Measurements from ENCODE around the gene ARL15.
"Not testable (repeated sequence)": the region's sequence is repeated elsewhere in the genome, so short reads cannot be mapped to it uniquely, and the experiment has no call there.

The ARL15 gene

GRCh38 chr5:54310433-54311175 is at the start of gene ARL15:
TSS of gene ARL15 (minus strand) at chr5:54310573.
- in situ Hi-C loops (cut with MboI; ENCODE audit: low sequenced_read_pairs), result no loop called here

DNA sequence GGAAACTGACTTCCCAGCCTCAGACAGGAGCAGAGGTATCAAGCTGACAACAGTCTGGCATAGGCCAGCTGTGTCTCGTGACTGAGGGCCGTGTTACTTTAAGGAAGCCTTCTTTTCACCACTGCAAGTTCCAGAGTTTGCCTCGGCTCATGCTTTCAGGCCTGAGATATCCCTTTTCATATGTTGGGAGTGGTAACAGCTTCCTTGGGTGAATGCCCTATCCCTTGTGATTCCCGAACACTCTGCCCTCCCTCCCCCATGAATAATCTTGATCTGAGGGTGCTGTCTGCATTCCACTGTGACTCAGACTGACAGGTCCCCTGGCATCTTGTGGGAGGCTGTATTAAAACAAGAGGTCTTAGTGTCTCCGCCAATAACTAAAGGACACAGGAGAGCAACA is 49.7 kb upstream of the ARL15 start:
- in situ Hi-C loops (cut with MboI; ENCODE audit: low sequenced_read_pairs), result no loop called here

DNA sequence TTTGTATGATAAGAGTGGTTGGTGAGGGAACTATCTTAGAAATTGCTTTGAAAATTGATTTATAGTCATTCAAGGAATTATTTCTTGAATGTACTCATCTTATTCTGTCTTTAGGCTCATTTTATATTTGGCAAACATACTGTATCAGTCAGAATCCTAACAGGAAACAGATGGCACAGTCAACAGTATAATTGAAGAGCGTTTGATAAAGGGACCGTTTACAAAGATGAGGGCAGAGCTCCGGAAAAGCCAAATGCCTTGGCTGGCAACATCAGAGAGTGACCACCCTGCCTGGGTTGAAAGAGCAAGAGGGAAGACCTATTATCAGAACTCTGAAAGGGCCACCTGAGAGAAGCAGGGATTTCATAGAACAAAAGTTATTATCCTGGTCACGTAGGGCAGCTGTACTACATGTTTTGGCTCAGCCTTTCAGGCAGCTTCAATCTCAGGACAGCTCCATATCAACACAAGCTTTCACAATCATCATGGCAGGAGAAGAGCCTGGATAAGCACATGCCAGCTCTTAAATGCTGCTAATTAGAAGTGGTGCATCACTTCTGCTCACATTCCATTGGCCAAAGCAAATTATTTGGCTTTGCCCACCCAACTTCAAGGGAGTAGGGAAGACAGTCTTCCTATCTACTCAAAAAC is 47.2 kb upstream of the ARL15 start:
- in situ Hi-C loops (cut with MboI; ENCODE audit: low sequenced_read_pairs), result no loop called here

GRCh38 chr5:54353933-54354564 is 43.7 kb upstream of the ARL15 start:
- in situ Hi-C loops (cut with MboI; ENCODE audit: low sequenced_read_pairs), result not testable (repeated sequence)

GRCh38 chr5:54352580-54352979 is 42.2 kb upstream of the ARL15 start:
- in situ Hi-C loops (cut with MboI; ENCODE audit: low sequenced_read_pairs), result not testable (repeated sequence)

DNA sequence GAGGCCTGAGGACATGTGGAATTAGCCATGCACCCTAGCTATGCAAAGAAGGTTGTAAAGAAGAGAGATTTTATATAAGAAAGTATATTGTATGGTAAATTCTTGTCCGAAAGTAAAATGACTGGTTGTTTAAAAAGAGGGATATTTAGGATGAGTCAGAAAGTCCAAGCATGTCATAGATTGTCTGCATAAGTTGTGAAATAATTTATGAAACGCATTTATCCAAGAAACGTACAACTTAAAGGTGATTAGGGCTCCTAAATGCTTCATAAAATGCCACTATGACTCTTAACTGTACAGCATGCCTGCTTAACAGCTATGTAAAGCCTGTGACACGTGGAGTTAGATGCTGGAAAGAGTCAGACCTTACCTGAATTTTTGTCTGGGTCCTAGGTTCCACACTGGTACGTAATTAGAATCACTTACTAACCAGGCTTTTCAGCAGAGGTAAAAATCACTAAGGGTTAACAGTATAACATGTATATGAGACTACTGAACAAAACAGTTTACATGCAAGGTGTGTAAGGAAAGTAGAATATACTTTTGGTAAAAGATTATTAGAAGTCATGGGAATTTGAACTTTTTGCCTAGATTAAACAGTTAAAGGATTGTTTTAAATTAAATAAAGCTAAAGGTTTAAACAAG is 37.0 kb upstream of the ARL15 start:
- in situ Hi-C loops (cut with MboI; ENCODE audit: low sequenced_read_pairs), result no loop called here

- in situ Hi-C loops (cut with MboI; ENCODE audit: low sequenced_read_pairs), result no loop called here
Measured at GRCh38 chr5:54344653-54345052, 34.3 kb upstream of the ARL15 start.

DNA sequence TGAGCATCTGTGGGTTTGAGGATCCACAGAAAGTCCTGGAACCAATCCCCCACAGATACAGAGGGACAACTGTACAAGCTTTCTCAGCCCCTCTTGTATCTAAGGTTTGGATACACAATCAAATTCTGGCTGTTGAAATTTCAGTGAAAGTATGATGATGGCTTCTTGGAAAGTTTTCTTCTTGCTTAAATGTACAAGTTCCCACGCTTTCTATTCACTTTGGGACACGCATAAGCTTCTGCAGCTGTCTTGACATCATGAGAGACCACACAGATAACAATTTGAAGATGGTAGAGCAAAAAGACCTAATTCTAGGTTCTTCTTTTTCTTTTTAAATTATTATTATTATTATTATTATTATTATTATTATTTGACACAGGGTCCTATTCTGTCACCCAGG is 31.6 kb upstream of the ARL15 start:
- in situ Hi-C loops (cut with MboI; ENCODE audit: low sequenced_read_pairs), result no loop called here

- in situ Hi-C loops (cut with MboI; ENCODE audit: low sequenced_read_pairs), result no loop called here
Measured at GRCh38 chr5:54337523-54337922, 27.1 kb upstream of the ARL15 start.

DNA sequence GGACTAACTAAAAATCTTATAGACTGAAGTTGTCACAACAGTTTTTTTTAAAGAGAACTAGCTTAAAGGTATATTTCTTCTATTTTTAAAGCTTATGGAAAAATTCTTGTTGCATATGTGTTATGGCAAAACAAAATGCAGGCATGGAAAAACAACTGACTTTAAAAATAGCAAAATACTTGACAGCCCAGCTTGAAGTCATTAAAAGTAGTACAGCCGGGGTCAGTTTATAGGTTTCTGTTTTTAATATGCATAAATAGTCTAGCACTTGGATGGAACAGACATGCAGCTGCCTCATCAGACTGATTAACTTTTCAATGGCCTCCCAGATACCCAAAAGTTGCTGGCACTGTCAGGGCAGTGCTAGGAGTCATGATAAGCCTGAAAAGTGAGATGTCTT is 22.3 kb upstream of the ARL15 start:
- in situ Hi-C loops (cut with MboI; ENCODE audit: low sequenced_read_pairs), result no loop called here

DNA sequence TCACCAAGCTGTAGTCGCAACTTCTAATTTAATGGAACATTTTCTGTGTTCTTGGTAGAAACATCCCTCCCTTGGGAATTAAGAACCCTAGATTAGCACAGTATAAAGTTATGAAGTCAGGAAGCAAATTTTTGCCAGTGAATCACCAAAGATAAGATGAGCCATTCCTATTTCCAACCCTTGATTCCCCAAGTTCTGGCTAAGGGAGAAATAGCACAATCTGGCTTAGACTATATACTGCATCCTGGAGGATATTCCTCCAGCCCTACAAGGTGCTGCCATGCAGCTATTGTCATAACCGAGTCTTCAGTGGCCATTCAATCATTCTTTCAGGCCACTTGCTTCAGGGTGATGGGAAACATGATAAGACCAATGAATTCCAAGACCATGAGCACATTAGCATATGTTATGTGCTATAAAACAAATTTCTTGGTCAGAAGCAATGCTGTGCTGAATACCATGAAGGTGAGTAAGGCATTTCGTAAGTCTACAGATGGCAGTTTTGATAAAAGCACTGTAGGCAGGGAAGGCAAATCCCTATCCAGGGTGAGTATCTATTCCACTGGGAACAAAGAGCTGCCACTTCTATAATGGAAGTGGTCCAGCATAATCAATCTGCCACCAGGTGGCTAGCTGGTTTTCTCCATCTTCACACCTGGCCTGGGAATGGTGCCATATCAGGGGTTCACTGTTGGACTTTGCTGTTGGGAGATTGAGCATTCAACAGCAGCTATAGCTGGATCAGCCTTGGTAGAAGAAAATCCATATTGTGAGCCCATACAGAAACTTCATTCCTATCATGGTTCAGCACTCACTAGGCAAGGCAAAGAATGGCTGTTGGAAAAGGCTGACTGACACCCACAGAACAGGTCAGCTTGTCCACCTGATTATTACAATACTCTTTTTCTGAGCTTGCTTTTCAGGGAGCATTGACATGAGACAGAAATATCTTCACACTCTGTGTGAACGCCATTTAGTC is 19.6 kb upstream of the ARL15 start:
- in situ Hi-C loops (cut with MboI; ENCODE audit: low sequenced_read_pairs), result no loop called here

DNA sequence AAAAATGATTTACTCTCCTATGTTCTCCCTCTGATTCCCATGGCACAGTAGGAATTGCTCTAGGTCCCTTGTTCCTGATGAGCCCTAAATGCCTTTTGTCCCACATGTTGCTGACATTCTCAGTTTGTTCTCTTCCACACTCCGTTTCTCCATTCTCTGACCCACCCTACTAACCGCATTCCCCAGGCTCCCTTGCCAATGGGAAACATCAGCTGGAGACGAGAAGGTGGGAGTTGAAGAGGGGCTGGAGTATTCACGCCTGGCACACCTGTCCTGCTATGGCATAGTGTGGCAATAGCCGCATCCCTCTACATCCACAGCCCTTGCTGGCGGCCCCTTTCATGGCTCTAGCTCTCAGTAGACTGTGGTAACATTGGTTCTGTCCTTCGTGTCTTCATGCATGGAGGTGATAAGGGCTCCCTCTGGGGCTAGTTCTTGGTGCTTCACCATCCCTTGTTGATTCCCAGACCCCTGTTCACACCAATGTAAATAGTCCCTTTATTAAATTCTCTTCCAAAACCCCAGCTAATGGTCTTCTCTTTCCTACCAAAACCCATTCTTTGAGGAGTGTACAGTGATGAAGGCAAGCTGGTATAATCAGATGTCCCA is 16.4 kb upstream of the ARL15 start:
- in situ Hi-C loops (cut with MboI; ENCODE audit: low sequenced_read_pairs), result no loop called here

DNA sequence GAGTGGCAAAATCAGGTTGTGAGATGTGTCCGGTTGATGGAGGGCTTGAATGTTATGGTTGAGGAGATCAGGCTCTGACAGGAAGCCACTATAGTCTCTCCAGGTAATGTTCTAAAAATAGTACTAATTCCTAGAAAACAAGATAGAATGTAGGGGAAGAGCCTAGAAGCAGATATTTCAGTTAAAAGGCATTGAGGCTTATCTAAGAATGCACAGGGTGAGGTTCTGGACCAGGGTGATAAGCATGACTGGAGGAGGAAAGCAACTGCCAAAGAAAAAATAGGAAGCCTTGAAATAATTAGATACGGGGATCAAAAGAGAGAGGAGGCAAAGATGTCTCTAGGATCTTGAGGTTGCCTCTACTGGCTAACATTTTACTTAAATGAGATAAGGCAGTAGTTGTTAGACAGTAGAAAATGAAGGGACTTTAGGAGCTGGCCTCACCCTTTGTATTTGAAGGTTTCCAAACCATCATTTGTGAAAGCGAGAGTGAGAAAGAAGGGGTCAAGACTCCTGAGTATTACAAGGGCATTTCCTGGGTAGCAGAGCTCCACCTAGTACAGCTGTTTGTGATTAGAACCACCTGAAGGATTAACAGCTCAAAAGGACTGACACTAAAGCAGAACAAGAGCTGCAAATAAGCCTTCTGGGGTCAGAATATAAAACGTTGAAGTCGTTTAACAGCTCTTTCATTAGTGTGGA is 15.4 kb upstream of the ARL15 start:
- in situ Hi-C loops (cut with MboI; ENCODE audit: low sequenced_read_pairs), result no loop called here

DNA sequence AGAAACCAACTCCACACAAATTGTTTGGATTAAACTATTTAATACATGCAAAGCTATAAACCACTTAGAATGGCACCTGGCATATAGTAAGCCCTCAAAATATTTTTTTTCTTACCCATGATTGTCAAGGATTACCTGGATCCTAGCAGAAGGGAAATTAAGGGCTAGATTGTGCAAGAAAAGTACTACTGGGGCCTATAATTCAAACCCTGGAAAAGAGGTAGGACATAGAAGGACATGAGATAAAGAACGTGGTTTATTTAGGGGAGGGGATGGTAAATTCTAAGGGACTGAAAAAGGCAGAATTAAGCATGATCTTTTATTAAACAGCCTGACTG is 14.9 kb upstream of the ARL15 start:
- in situ Hi-C loops (cut with MboI; ENCODE audit: low sequenced_read_pairs), result no loop called here

- in situ Hi-C loops (cut with MboI; ENCODE audit: low sequenced_read_pairs), result no loop called here
Measured at GRCh38 chr5:54324651-54325271, 14.4 kb upstream of the ARL15 start.

DNA sequence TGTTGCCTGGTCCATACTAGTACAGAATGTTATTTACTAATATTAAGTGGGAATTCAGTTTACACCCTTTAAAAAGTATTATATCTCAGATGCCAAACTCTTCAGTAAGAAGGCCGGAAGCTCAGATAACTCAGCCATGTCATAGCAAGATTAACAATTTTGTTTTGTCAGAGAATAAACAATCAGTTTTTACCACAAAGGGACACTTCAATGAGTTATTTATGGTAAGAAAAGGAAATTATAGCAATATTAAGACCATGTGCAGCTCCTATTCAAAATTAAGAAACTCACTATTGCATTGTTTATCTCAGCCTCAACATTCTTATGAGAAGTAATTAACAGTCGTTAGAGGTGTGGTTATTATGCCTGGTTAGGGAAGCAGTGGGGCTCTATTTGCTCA is 13.1 kb upstream of the ARL15 start:
- in situ Hi-C loops (cut with MboI; ENCODE audit: low sequenced_read_pairs), result no loop called here

DNA sequence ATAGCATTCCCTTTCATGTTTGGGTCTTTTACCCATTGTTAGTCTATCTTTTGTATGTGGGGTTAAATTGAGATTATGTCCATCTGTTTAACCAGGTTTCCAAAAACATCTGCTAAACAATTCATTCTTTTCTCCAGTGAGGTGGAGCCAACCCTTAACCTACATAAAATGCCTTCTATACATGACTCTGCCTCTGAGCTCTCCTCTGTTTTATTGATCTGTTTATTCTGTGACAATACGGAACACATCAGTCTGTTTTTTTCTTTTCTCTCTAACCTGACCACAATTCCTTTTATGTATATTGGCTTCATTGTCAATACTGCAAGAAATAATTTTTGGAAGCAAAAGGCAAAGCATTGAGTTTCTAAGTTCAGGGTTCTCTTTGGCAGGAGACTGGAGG is 9.9 kb upstream of the ARL15 start:
- in situ Hi-C loops (cut with MboI; ENCODE audit: low sequenced_read_pairs), result no loop called here

DNA sequence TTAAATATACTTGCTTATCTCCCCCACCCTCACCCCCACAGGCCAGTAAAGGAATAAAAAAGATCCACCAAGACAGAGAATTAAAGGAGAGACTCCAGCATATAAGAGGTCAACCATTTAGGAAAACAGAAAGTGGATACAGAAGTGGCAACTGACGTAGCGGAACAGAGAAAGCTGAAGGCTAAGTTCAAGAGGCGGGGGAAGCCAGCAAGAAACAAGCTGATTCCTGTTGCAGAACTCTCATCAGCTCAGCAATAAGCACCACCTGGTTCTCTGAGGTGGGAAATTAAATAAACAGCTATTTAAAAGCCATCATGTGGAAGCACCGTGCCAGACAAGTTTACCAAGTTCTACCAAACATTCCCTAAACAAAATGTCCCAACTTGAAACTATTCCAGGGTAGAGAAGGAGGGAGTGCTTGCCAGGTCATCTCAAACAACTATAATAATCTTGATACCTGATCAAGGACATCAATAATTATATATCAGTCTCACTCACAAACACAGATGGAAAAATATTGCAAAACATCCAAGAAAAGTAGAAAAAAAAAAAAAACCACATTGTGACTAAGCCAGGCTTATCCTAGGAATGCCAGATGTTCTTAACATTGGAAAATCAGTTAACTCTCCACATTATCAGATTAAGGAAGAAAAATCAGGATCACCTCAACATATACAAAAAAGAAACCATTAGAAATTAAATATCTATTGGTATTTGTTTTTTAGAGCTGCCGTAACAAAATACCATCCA is 7.3 kb upstream of the ARL15 start:
- in situ Hi-C loops (cut with MboI; ENCODE audit: low sequenced_read_pairs), result no loop called here

Data from HL-60/S4 treated with retinoic acid at 250 ng/mL for 4 days and 3 days (cell line).